Neural cell (in vitro differentiated cells): ENCODE results near the gene CLDN14. TPM values are rescaled to one million over a fixed set of nuclear protein-coding genes. Genes with fewer than 3 reads are reported as not detected.

Source experiments
- H2AFZ ChIP-seq: fragments of 200-600, 300-800 bp; sonication (generic), shearing (Covaris generic); 2 replicates; pipeline ENCODE4 v1.6.0; 2014; ENCODE audit warnings: low read depth, mild to moderate bottlenecking, antibody characterized with exemption, low read length, moderate library complexity
- H3F3A ChIP-seq: fragments of 200-600 bp; shearing (Covaris generic); 2 replicates; pipeline ENCODE4 v1.6.1; 2016; ENCODE audit warnings: mild to moderate bottlenecking, moderate library complexity, mixed read lengths, antibody characterized with exemption, low read length; ENCODE audit not compliant: insufficient read depth, poor library complexity, severe bottlenecking
- H3K27ac ChIP-seq: fragments of 200-600, 300-800 bp; sonication (generic), shearing (Covaris generic); 2 replicates; pipeline ENCODE4 v1.5.1; 2014; ENCODE audit warnings: mild to moderate bottlenecking, low read length, moderate library complexity
- H3K27me3 ChIP-seq: fragments of 300-800, 200-600 bp; sonication (generic), shearing (Covaris generic); 2 replicates; pipeline ENCODE4 v1.6.0; 2014; ENCODE audit warnings: mild to moderate bottlenecking, low read depth, low read length, moderate library complexity; ENCODE audit not compliant: insufficient read depth
- H3K36me3 ChIP-seq: fragments of 300-800, 200-600 bp; sonication (generic), shearing (Covaris generic); 2 replicates; pipeline ENCODE4 v1.5.1; 2014; ENCODE audit warnings: mild to moderate bottlenecking, antibody characterized with exemption, low read length, moderate library complexity; ENCODE audit not compliant: insufficient read depth
- H3K4me2 ChIP-seq: fragments of 300-800, 200-600 bp; sonication (generic), shearing (Covaris generic); 2 replicates; pipeline ENCODE4 v1.6.0; 2014; ENCODE audit warnings: mild to moderate bottlenecking, low read length
- H3K4me3 ChIP-seq: fragments of 300-800, 200-600 bp; sonication (generic), shearing (Covaris generic); 2 replicates; pipeline ENCODE4 v1.5.1; 2014; ENCODE audit warnings: mild to moderate bottlenecking, low read length, moderate library complexity
- H3K79me2 ChIP-seq: fragments of 200-600 bp; shearing (Covaris generic); replicated peaks from 2 replicates; pipeline ENCODE4 v1.6.0; 2014; ENCODE audit warnings: mild to moderate bottlenecking, low read length, moderate library complexity; ENCODE audit not compliant: insufficient read depth
- H3K9ac ChIP-seq: fragments of 300-800, 200-600 bp; sonication (generic), shearing (Covaris generic); 2 replicates; pipeline ENCODE4 v1.6.1; 2016; ENCODE audit warnings: mild to moderate bottlenecking, low read length, mixed read lengths
- H3K9me2 ChIP-seq: fragments of 200-600 bp; shearing (Covaris generic); 2 replicates; pipeline ENCODE4 v1.6.1; 2016; ENCODE audit warnings: mild to moderate bottlenecking, low read length, mixed read lengths; ENCODE audit not compliant: insufficient read depth
- H3K9me3 ChIP-seq: fragments of 200-600, 300-800 bp; sonication (generic), shearing (Covaris generic); 2 replicates; pipeline ENCODE4 v1.6.1; 2016; ENCODE audit warnings: mild to moderate bottlenecking, mixed run types, low read length, moderate library complexity, mixed read lengths
- H4K20me1 ChIP-seq: fragments of 200-600 bp; shearing (Covaris generic); 2 replicates; pipeline ENCODE4 v1.6.1; 2016; ENCODE audit warnings: mild to moderate bottlenecking, mixed run types; ENCODE audit not compliant: insufficient read depth
- EP300 ChIP-seq: fragments of 450-650 bp; conservative IDR thresholded peaks from 2 replicates; pipeline ENCODE4 v1.6.1; 2014; ENCODE audit warnings: antibody characterized with exemption, mild to moderate bottlenecking, moderate library complexity; ENCODE audit not compliant: poor library complexity, severe bottlenecking
- EZH2 ChIP-seq: fragments of 200-600, 300-800 bp; shearing (Covaris generic), sonication (generic); IDR thresholded peaks from 2 replicates; pipeline ENCODE4 v1.6.1; 2014; ENCODE audit warnings: antibody characterized with exemption, low read length, borderline replicate concordance, mild to moderate bottlenecking; ENCODE audit not compliant: insufficient read depth, poor library complexity, severe bottlenecking
- MXI1 ChIP-seq: fragments of 450-650 bp; conservative IDR thresholded peaks from 2 replicates; pipeline ENCODE4 v1.6.1; 2014; ENCODE audit warnings: antibody characterized with exemption, mild to moderate bottlenecking; ENCODE audit not compliant: poor library complexity, severe bottlenecking
- POLR2AphosphoS5 ChIP-seq: IDR thresholded peaks from 2 replicates; pipeline ENCODE4 v1.6.1; 2012
- RAD21 ChIP-seq: fragments of 450-650 bp; conservative IDR thresholded peaks from 2 replicates; pipeline ENCODE4 v1.6.1; 2014; ENCODE audit warnings: antibody characterized with exemption, mild to moderate bottlenecking, moderate library complexity
- REST ChIP-seq: IDR thresholded peaks from 2 replicates; pipeline ENCODE4 v1.6.1; 2012; ENCODE audit warnings: borderline replicate concordance
- SMC3 ChIP-seq: fragments of 450-650 bp; conservative IDR thresholded peaks from 2 replicates; pipeline ENCODE4 v1.6.1; 2014; ENCODE audit warnings: antibody characterized with exemption, mild to moderate bottlenecking, moderate library complexity; ENCODE audit not compliant: poor library complexity
- TAF1 ChIP-seq: IDR thresholded peaks from 2 replicates; pipeline ENCODE4 v1.6.1; 2012; ENCODE audit warnings: low read depth
- polyA plus RNA-seq: library from polyadenylated mRNA; depleted of rRNA; stranded (reverse); fragments of >200 nt; gene quantifications from 2 replicates; pipeline ENCODE4 v1.2.3, GENCODE V29; 2014
- TF ChIP-seq, protein P1 (sequence below): fragments of 450-650 bp; IDR thresholded peaks from 2 replicates; pipeline ENCODE4 v1.5.1; 2014; ENCODE audit warnings: antibody characterized with exemption, mild to moderate bottlenecking, moderate library complexity; ENCODE audit not compliant: poor library complexity, severe bottlenecking

Gene CLDN14
- polyA plus RNA-seq, 1 donor from 2014 or later: not detected

DNA sequence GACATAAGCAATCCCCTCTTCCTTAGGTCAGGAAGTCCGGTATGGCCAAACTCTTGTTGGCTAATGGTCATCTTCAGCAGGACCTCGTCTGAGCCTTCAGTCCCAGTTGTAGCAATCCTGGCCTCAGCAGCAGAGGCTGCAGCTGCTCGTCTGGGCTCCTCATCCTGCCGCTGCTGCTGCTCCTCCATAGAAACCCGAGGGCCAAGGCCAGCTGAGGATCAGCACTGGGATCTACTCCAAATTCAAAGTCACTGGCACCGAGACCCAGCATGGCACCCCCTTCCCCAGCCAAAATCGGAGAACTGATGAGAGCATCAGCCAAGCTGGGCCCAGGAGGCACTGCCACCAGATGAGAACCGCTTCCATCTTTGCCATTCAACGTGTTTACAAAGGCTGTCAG lies 6.3 kb upstream of the CLDN14 start:
- Histone ChIP-seq H3K36me3 (no peaks in the 10 kb centered on the region), H3K4me2 (no peak overlapping the region), H3K9me3 (no peaks in the 10 kb centered on the region), H3K4me3 (no peak overlapping the region), H3K9me2 (no peaks in the 10 kb centered on the region), H2AFZ (no peak overlapping the region), H3K9ac (no peak overlapping the region), H3K79me2 (no peaks in the 10 kb centered on the region), H3F3A (no peaks in the 10 kb centered on the region), H4K20me1 (no peaks in the 10 kb centered on the region), H3K27ac (no peak overlapping the region), H3K27me3 (no peaks in the 10 kb centered on the region)
- TF ChIP-seq, protein P1, sequence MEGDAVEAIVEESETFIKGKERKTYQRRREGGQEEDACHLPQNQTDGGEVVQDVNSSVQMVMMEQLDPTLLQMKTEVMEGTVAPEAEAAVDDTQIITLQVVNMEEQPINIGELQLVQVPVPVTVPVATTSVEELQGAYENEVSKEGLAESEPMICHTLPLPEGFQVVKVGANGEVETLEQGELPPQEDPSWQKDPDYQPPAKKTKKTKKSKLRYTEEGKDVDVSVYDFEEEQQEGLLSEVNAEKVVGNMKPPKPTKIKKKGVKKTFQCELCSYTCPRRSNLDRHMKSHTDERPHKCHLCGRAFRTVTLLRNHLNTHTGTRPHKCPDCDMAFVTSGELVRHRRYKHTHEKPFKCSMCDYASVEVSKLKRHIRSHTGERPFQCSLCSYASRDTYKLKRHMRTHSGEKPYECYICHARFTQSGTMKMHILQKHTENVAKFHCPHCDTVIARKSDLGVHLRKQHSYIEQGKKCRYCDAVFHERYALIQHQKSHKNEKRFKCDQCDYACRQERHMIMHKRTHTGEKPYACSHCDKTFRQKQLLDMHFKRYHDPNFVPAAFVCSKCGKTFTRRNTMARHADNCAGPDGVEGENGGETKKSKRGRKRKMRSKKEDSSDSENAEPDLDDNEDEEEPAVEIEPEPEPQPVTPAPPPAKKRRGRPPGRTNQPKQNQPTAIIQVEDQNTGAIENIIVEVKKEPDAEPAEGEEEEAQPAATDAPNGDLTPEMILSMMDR: no peak
- TF ChIP-seq REST: no peak
- no peak for TF ChIP-seq POLR2AphosphoS5
- TF ChIP-seq TAF1: no peak
- no peak for TF ChIP-seq SMC3
- no peak for TF ChIP-seq MXI1
- no peak for TF ChIP-seq EZH2
- no peak for TF ChIP-seq EP300
- no peak for TF ChIP-seq RAD21

DNA sequence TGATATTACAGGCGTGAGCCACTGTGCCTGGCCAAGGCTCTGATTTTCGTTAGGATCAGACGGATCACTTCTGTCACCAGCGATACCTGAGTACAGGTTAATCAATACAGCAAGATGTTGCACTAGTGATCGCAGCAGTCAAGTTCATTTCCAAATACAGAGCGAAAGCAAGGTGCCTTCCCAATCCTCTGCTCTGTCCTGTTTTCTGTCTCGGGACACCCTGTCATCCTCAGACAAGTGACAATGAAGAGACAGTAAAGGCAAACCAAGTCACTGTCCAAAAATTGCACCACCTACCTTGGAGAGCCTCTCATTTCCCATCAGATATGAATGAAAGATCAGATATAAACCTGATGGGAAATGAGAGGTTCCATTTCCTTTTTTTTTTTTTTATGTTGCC lies 5.6 kb upstream of the CLDN14 start:
- Histone ChIP-seq H3K79me2 (no peaks in the 10 kb centered on the region), H3F3A (no peaks in the 10 kb centered on the region), H3K36me3 (no peaks in the 10 kb centered on the region)

More for the DNA sequence above, 5.6 kb upstream of the CLDN14 start:
- Histone ChIP-seq H3K4me2 (no peak overlapping the region), H3K9me3 (no peaks in the 10 kb centered on the region), H4K20me1 (no peaks in the 10 kb centered on the region), H3K9me2 (no peaks in the 10 kb centered on the region), H3K27ac (no peak overlapping the region), H3K9ac (no peak overlapping the region), H3K4me3 (no peak overlapping the region), H2AFZ (no peak overlapping the region), H3K27me3 (no peaks in the 10 kb centered on the region)
- TF ChIP-seq RAD21: no peak
- no peak for TF ChIP-seq SMC3
- TF ChIP-seq MXI1: no peak
- TF ChIP-seq TAF1: no peak
- no peak for TF ChIP-seq REST
- TF ChIP-seq POLR2AphosphoS5: no peak
- no peak for TF ChIP-seq EP300
- TF ChIP-seq EZH2: no peak
- TF ChIP-seq, protein P1: no peak
